Right hindlimb (tissue), 1 donor: ENCODE results near the gene GPR148.

ENCODE experiments used
- DNase-seq: peaks from one replicate; pipeline ENCODE4 v3.0.0-alpha.2; 2018

GPR148 gene

GRCh38 chr2:130754811-130755210 is 25.9 kb downstream of the GPR148 start:
- DNase-seq = no peak

GRCh38 chr2:130755256-130756052 is 26.6 kb downstream of the GPR148 start, which contains the start of gene AMER3:
TSS of gene AMER3 (plus strand) at chr2:130755540. CDS start at chr2:130762073, 6,533 bp downstream.
- no peak for DNase-seq

- peak; percentile 60 for DNase-seq
These were observed 27.4 kb downstream of the GPR148 start for GRCh38 chr2:130756053-130756873.

GRCh38 chr2:130756874-130757668 is 28.2 kb downstream of the GPR148 start:
- no peak for DNase-seq

GRCh38 chr2:130759906-130760753 is 31.3 kb downstream of the GPR148 start:
- no peak for DNase-seq

DNA sequence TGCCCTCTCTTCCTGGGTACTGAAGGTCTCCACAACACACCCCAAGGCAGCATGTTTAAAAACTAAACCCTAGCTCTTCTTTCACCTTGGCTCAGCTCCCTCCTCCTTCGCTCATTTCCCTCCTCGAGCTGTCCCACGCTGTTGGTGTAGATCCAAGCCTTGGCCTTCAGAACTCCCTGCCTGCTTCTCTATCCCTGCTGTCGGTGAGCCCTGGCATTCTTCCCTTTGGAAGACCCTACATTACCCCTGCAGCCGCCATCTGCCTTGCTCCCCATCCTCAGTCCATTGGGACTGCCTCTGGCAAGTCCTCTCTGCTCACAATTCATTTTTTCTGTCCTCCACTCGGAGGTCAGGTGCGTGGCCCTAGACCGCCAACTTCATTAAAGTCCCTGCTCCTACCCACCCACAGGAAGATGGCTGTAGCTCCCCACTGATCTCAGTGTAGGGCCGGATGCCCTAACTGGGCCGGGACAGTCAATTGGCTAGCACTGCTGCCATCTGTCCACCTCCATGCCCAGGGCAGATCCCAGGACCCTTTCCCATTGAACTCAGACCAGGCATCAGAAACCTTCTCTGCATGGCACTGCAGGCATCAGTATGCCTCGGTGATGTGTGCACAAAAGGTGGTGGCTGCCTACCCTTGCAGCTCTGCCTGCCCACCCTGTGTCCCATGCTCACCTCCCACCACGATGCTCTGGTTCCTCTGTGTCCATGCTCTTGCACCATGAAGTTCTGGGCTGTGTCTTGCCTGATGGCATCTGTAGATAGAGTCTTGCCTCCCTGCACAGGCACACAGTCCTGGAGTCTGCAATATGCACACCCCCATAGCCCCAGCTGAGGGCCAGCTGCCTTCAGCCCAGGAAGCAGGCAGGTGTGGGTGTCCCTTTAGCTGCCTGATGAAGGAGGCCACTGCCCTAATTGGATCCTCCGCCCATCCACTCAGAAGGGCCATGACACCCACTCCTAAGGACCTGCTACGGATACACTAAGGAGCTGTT is 32.2 kb downstream of the GPR148 start:
- no peak for DNase-seq

DNA sequence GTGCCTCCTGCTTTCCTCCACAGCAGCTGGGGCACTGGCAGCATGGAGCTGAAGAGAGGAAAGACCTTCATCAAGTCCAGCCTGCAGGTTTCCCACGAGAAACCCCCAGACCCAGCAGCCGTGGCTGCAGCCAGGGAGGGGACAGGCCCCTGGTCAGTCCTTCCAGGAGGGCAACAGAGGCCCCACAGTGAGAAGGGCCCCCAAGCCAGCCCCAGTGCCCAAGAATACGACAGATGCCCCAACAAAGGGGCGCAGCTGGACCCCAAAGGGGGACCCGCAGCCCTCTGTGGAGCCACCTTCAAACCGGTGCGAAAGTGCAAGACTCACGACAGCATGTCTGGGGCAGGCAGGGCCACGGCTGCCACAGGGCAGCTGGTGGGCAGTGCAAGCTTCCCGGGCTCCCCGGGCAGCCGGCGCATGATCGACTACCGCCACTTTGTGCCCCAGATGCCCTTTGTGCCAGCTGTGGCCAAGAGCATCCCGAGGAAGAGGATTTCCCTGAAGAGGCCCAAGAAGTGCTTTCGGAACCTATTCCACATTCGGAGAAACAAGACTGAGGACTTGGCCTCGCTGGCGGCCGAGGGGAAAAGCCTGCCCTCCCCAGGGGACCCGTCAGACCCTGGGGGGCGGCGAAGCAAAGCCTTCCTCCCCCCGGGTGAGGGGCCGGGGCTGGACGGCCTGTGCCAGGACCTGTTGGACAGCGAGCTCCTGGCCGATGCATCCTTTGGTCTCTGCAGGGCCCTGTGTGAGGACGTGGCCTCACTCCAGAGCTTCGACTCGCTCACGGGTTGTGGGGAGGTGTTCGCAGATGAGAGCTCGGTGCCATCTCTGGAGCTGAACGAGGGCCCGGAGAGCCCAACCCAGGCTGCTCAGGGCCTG is 33.4 kb downstream of the GPR148 start:
- no peak for DNase-seq

- no peak for DNase-seq
These were observed 34.1 kb downstream of the GPR148 start for GRCh38 chr2:130762910-130763385.

GRCh38 chr2:130763405-130763804 is 34.5 kb downstream of the GPR148 start:
- DNase-seq = no peak

DNA sequence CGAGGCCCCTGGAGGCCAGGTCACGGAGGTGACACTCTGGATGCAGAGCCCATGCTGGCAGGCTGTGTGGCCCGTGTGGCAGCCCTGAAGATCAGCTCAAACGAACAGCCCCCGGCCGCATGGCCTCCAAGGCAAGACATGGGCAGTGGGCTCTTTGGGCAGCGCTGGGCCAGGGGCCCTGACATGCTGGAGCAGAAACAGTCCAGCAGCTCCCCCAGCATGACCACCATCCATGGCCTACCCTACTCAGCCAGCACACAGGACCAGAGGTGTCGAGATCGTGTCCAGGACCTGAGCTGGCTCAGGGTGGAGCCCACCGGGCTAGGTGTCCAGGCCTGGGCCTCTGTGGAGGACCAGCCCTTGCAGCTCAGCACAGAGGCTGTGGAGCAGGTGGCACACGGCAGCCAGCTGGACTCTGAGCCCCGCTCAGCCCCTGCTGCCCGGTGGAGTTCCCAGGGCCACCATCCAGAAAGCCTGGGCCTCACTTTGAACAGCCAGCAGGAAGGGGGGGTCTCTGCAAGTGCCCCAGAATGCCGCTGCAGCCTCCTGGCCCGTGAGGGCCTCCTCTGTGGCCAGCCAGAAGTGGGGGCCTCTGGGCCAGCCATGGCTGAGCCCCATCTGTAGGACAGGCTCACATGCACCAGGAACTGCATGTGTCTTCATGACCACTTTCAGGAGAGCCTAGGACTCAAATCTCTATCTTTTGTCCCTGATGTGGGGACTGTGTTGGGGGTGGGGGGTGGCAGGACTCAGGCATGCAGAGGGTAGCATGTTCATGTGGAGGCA is 35.4 kb downstream of the GPR148 start:
- no peak for DNase-seq

DNA sequence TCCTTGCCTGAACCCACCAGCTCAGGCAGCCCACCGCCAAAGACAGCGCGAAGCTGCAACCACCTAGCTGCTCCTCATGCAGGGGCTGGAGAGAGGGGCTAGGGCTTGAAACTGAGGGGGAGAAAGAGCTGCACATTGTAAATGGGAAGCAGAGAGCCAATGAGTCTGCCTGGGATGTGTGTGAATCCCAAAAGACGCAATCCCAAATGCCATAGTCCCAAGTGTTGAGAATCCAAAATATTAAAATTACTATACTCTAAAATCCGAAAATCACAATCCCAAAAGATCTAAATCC is 35.9 kb downstream of the GPR148 start:
- no peak for DNase-seq

DNA sequence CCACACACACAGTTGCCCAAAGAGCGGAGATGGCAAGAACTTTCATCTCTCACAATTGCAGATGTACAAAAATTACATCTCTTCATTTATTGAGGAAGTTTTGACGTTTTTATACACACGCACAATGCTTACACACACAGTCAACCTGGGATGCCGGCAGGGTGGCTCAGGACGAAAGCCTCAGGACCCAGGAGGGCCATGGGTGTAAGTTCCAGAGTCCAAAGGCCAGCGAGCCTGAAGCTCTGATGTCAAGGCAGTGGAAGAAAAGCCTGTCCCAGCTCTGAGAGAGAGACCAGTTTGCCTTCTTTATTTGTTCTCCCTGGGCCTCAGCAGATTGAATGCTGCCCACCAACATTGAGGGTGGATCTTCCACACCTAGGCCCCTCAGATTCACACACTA is 36.6 kb downstream of the GPR148 start:
- no peak for DNase-seq

- no peak for DNase-seq
These were observed 37.2 kb downstream of the GPR148 start for GRCh38 chr2:130766037-130766436.

DNA sequence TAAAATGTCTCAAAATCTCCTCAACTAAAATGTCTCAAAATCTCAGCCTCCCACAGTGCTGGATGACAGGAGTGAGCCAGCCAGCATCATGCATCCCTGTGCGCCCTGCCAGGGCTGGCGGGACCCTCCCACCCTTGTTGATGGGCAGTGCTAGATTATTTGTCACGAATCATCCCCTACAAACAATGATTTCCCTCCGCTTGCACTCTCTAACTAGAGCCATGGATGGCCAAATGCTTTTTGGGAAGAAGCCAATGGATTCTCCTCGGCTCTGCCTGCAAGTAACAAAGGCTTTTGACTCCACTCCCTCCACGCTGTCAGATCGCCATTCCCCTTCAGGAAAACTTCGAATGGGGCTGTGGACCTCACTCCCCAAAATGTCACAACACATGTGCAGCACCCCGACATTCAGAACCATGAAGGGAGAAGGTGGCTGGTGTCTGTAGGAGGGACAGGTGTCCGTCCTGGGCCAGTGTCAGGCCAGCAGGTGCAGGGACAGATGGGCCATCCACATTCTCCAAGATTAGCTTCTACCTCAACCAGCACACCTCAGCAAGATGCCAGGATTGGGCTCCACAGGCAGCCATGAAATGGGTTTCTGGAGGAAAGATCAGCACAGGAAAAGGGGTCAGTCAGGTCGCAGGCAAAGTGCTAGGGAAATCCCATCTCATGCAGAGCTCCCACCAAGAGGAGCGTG is 38.0 kb downstream of the GPR148 start:
- DNase-seq = no peak

DNA sequence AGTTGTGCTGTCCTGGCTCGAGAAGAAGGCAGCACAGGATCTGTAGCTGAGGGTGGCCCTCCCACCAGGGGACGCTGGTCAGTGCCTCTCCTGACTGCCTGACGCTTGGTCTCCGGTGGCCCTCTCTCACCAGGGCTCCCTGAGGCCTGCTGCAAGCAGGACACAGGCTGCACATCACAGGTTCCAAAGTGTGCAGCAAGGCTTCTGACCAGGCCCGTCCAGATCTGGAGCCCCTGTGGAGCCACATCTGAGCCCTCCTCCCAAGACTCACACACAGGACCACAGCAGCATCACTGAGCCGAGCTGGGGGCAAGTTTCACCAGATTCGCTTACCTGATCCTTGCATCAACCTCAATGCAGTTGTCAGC is 38.5 kb downstream of the GPR148 start:
- no peak for DNase-seq

GRCh38 chr2:130768191-130768855 is 39.5 kb downstream of the GPR148 start:
- no peak for DNase-seq

DNA sequence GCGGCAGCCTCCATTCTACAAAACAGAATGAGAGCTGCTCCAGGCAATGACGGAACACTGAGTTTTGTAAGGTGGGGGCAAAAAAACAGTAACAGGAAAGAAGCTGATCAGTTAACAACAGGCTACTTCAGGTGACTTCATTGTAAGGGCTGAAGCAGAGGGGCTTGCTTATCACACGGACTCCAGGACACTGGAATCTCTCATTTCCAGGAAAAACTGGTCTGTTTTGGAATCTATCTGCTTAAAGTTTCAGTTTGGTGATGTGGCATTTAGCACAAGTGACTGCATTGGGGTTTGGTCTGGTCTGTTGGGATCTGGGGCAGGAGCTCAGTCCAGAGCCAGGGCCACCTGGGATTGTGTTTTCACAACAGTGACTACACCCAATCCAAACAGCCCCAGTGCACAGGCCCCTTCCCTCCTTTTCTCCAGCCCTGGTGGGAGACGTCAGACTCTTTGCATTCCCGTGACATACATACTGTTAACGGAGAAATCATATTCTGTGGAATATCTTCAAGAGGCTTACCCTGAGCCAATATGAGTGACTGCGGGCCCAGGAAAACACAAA is 40.6 kb downstream of the GPR148 start:
- DNase-seq = no peak

GRCh38 chr2:130776550-130776949 is 47.7 kb downstream of the GPR148 start:
- no peak for DNase-seq
